GM21529 (cell line): ENCODE results near the gene MLIP.
"Not testable (repeated sequence)": the region's sequence is repeated elsewhere in the genome, so short reads cannot be mapped to it uniquely, and the experiment has no call there.

Experiments
- ATAC-seq: cut with Tn5 transposase; IDR thresholded peaks from one replicate; pipeline ENCODE4 v1.9.1; 2021; ENCODE audit not compliant: unreplicated experiment

Gene MLIP

DNA sequence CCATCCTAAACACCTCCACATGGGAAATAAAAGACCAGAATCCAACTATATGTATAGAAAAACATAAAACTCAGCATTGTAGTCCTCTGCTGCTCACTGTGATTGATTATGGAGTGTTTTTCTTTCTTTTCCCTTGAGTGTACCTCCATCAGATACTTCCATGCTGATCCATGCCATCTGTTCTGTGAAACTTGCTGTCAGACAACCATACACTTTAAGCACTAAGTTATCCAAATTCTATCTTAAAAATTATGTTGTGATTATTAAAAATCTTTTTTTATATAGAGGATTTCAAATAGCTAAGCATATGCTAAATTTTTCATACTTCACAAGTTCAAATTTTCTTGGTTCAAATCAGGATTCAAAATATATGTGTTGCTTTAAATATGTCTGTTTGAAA is 105.1 kb downstream of the MLIP start:
- no peak for ATAC-seq

DNA sequence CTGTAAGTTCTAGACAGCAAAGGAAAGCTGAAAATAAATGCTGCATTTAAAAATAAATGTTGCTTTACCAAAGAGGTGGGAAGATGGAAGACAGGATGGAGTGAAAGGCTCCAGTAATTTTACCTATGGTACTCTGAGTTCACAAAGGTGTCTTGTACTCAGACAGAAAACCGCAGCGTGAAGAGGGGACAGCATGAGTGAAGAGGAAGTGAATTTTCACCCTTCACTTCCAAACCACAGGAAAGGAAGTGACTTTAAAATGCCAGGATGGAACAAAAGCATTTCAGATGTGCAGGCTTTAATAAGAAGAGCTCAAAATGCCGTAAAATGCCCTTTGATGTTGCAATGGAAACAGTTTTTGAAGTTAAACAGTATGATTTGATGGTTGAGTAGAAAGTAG is 105.8 kb downstream of the MLIP start:
- no peak for ATAC-seq

DNA sequence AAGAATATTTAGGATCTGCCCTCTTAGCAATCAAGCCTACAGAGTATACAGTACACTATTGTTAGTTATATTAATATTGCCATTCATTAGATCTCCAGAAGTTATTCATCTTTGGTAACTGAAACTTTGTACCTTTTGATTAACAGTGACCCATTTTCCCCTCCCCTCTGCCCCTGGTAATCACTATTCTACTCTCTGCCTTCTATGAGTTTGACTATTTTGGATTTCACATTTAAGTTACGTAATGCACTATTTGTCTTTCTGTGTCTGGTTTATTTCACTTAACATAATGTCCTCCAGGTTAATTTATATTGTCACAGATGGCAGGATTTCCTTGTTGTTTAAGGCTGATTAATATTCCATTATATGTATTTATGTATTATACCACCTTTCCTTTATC is 111.0 kb downstream of the MLIP start:
- ATAC-seq = no peak

DNA sequence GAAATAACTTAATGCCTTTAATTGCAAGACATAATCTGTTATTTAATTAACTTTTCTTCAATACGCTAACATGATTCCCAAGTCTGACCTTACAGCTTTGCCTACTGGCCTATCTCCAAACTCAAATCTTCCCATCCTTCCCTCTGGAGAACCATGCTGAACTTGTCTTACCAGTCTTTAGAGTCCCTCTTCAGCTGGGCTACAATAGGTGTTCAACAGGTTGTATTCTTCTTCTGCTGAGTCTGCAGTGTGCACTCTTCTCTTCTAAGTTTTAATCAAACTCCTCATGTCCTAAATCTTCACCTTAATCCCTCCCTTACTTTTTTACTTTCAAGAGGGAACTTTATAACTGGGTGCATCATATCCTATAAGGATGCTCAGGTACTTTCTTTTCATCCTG is 121.5 kb downstream of the MLIP start:
- no peak for ATAC-seq

DNA sequence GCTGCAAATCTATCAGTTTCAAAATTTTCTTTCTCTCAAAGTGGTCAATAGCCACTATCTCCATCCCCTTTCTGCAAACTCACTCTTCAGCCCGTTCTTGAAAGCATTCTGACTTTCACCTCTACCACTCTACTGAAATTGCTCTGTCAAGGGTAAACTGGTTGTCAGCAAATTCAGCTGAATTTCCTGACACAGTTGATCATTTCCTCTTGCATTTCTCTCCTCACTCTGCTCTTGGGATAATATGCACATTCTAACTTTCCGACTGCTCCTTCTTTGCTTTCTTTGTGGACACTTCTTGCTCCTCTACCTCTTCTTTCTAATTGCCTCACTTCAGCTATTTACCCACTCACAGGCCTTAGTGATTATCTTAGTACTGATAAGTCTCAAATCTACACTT is 123.3 kb downstream of the MLIP start:
- no peak for ATAC-seq

DNA sequence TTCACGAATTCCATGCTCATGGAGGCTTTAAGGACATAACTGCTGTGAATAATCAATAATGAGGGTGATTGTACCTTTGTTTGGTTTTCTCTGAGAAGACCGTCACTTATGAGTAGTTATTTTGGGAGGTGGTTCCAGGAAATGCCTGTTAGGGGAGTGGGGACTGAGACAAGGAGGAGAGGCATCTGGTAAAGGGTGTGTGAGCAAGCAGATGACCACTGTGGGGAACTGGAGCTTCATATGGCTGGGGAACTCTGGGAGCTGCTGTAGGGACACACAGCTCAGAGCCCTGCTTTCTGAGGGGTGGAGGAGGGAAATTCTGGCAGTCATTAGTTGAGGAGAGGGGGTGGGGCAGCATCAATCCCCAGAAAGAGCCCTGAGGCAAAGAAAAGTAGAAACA is 125.7 kb downstream of the MLIP start:
- ATAC-seq = no peak

DNA sequence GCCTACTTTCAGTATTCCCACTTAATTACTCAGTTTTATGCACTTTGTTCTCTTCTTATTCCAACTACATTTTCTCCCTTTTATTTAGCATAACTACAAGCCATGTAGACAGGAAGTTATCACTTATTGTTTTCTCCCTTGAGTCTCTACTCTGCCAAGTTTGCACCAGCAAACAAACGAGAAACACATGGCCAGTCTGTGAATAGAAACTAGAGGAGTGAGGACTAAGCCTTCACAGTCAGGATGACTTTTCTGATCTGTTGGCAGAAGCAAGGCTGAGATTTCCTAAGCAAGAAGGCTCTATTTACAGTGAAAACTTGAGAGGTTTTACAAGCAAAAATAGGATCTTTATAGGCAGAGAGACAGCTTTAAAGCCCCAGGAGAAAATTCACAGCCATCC is 127.2 kb downstream of the MLIP start:
- no peak for ATAC-seq

DNA sequence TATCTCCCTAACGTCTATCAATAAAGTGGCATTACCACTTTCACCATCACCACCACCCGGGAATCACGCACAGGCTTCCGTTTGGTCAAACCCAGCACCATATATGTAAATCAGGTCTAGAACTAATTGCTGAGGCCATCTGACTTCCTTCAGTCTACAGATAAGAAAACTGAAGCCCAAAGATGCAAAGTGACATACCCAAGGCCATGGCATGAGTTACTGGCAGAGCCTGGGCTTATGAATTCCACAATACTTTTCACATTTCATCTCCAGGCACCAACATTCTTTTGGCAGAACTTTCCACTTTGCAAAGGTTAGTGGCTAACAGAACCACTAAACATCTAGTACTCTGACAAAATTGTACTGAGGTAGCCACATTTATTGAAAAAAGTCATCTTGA is 132.5 kb downstream of the MLIP start:
- no peak for ATAC-seq

GRCh38 chr6:54244430-54244829 is 133.2 kb downstream of the MLIP start:
- ATAC-seq = no peak

DNA sequence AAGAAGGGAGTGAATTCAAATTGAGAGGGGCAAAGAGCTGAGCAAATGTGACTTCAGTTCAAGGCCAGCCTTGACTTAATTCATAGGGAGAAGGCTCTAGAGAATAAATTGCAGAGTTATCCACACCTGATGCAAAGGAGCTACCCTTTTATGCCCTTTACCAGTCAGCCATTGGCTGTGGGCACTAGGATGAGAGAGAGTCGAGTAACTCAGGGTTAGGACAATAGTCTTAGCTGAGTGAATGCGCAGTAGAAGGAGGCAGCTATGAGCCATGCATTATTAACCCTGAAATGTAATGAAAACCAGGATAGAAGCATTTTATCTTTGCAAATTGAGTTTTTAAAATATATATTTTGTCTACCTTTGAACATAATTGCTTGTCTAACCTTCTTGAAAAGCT is 134.0 kb downstream of the MLIP start:
- ATAC-seq = no peak

DNA sequence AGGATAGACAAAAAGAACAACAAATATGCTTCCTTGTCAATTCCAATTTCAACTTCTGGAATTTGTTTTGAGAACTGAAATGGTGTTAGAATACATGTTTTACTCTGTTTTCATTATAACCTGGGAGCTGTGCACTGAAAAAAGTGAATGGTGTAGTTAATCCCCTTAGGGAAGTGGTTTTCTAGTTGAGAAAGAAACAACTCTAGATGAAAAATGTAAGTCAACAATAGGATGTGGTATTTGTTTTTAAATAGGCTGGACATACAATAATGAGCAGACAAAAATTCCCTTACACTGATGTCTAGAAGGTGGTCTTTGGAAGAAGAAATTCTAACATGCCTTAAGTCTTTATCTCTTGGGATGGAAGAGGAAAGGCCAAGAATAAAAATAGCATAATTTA is 137.1 kb downstream of the MLIP start:
- ATAC-seq = no peak

DNA sequence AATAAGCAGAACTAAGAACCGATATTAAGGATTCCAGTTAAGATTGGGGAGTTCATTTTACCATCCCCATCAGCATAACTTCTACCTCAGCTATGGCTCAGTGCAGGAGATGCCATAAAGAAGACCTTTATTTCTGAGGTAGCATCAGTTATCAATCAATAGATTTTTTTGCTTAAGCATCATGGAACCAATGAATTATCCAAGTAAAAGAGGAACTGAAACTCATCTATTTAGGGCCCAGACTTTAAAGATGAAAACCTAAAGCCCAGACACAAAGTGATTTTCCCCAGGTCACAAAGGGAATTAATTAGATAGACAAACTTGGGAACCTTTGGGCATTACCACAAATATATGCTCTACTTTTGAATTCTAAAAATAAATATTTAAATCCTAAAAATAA is 137.8 kb downstream of the MLIP start:
- no peak for ATAC-seq

GRCh38 chr6:54249812-54250211 is 138.6 kb downstream of the MLIP start:
- not testable (repeated sequence) for ATAC-seq

- no peak for ATAC-seq
Observed at GRCh38 chr6:54252496-54252895, 141.3 kb downstream of the MLIP start.

DNA sequence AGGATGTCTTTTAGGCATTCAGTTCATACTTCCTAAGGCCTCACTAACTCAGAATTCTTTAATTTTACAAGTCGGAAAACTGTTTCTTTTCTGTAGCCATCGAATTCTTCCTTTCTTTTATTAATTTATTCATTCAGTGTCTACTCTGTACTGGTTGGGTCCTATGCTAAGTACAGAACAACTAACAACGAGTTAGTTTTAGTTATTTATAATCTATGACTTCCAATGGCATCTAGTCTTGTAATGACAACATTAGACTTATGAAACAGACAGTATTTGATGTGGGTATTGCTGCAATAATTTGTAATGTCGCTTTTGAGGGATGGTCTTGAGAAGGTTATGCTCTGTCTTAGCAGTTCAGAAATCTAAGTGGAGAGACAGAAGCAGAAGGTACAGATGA is 141.7 kb downstream of the MLIP start:
- ATAC-seq = no peak

DNA sequence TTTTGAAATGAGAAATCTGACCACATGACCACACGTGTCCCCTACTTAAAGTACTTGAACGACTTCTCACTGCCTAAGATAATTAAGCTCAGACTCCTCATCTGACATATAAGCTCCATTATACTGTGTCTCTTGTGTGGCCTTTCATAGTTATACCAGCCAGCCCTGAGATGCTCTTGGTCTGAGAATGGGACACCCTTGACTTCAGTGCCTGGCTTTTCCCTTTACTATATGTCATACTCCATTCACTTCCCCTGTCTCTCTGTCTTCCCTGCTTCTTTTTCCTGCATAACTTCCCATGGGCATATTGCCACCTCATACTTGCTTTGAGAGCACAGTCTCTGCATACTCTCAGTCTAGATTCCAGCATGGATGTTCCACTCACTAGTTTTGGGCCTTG is 143.6 kb downstream of the MLIP start:
- ATAC-seq = no peak

DNA sequence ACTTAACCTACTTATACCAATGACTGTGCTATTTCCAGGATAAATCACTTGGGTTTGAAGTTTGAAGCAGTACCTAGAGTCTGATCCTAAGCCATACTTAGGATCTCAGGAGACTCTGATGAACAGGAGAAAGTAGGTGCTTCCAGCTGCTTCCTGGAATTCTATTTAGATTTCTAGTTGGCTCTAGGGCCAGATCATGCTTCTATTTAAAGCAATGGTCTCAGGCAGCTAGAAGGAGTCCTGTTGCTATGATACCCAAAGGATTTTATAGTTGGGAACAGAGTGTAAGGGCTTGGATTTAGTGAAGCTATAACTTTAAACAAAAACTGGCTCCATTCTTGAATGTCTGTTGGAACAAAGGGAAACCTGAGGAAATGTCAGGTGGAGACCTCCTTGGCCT is 144.6 kb downstream of the MLIP start:
- ATAC-seq = no peak

- ATAC-seq = no peak
Observed at GRCh38 chr6:54260025-54260424, 148.8 kb downstream of the MLIP start.

GRCh38 chr6:54262499-54262898 is 151.3 kb downstream of the MLIP start:
- no peak for ATAC-seq

GRCh38 chr6:54262971-54263370 is 151.7 kb downstream of the MLIP start:
- no peak for ATAC-seq

GRCh38 chr6:54264581-54265272 is 153.5 kb downstream of the MLIP start:
- no peak for ATAC-seq

GRCh38 chr6:54266400-54266923 is 155.2 kb downstream of the MLIP start:
- no peak for ATAC-seq

GRCh38 chr6:54267798-54268197 is 156.6 kb downstream of the MLIP start:
- ATAC-seq = no peak
